Measurements from ENCODE around the gene CUEDC1. TPM values are rescaled to one million over a fixed set of nuclear protein-coding genes. Genes with fewer than 3 reads are reported as not detected.

Gene CUEDC1
- total RNA-seq, 2 experiments from 2014 or later = 0.29 to 0.40 TPM

DNA sequence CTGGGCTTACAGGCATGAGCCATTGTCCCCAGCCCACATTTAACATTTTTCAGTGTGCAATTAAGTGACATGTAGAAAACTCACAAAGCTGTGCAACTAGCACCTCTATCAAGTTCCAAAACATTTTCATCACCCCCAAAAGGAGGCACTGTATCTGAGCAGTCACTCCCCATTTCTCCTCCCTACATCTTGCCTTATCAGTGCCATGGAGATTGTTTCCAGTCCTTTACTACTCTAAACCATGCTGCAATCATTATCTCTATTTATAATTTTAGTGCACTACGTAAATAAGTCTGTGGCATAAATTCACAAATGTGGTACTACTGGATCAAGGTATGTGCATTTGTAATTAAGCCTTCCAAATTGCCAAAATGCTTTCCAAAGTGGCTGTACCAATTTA, 112.9 kb downstream of the CUEDC1 start:
- TF ChIP-seq, protein P1, sequence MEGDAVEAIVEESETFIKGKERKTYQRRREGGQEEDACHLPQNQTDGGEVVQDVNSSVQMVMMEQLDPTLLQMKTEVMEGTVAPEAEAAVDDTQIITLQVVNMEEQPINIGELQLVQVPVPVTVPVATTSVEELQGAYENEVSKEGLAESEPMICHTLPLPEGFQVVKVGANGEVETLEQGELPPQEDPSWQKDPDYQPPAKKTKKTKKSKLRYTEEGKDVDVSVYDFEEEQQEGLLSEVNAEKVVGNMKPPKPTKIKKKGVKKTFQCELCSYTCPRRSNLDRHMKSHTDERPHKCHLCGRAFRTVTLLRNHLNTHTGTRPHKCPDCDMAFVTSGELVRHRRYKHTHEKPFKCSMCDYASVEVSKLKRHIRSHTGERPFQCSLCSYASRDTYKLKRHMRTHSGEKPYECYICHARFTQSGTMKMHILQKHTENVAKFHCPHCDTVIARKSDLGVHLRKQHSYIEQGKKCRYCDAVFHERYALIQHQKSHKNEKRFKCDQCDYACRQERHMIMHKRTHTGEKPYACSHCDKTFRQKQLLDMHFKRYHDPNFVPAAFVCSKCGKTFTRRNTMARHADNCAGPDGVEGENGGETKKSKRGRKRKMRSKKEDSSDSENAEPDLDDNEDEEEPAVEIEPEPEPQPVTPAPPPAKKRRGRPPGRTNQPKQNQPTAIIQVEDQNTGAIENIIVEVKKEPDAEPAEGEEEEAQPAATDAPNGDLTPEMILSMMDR (IDR thresholded peaks at IDR 0.05) = no peak
- CTCF ChIA-PET = interaction anchor here (1.6 to 1.9 kb wide), 2 partner anchors 9 to 59 kb away, joined by 5 to 13 read pairs; no protein-coding TSS in a partner anchor
- intact Hi-C loops (cut with micrococcal nuclease) = no loop called here
- H3K9me3 Mint-ChIP-seq = no peaks in the 10 kb centered on the region
- peaks cover 34% of the 10 kb centered on the region for H3K36me3 Mint-ChIP-seq (ENCODE audit: low read depth)
- DNase-seq = no peak
- H3K27ac Mint-ChIP-seq = no peak overlapping the region
- POLR2A ChIA-PET = no interaction called here
- H3K4me3 Mint-ChIP-seq = no peak overlapping the region
- ATAC-seq = no peak
- no peaks in the 10 kb centered on the region for H3K27me3 Mint-ChIP-seq
- peaks cover 17% of the 10 kb centered on the region for H3K4me1 Mint-ChIP-seq (ENCODE audit: low read depth)

DNA sequence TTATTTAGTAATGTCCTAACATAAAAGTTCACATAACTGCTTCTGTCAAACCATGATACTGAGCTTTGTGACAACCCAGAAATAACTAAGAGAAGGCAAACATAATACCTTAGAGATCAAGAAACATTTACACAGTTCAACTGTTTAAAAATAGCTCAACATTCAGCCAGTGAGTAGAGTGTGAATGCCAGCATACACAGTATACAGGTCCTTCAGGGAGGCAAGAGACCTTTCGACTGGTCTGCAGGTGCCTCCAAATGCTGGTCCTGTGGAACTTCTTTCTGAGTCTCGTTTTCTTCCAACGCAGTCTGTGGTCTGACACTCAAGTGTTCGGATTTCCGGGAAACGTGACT, 115.7 kb downstream of the CUEDC1 start:
- H3K4me3 Mint-ChIP-seq = no peak overlapping the region
- intact Hi-C loops (cut with micrococcal nuclease) = no loop called here
- ChIA-PET CTCF (interaction anchor here (1.0 to 1.6 kb wide), 2 partner anchors 56 to 57 kb away, joined by 4 to 5 read pairs; no protein-coding TSS in a partner anchor), POLR2A (interaction anchor here (0.8 kb wide), 1 partner anchor 8 kb away, joined by 4 read pairs; no protein-coding TSS in a partner anchor)
- no peaks in the 10 kb centered on the region for H3K9me3 Mint-ChIP-seq
- H3K36me3 Mint-ChIP-seq (ENCODE audit: low read depth) = peaks cover 27% of the 10 kb centered on the region
- no peak overlapping the region for H3K27ac Mint-ChIP-seq
- peaks cover 10% of the 10 kb centered on the region for H3K4me1 Mint-ChIP-seq (ENCODE audit: low read depth)
- H3K27me3 Mint-ChIP-seq = no peaks in the 10 kb centered on the region
- DNase-seq (no peak), ATAC-seq (no peak)
- TF ChIP-seq, protein P1 (IDR thresholded peaks at IDR 0.05) = no peak

DNA sequence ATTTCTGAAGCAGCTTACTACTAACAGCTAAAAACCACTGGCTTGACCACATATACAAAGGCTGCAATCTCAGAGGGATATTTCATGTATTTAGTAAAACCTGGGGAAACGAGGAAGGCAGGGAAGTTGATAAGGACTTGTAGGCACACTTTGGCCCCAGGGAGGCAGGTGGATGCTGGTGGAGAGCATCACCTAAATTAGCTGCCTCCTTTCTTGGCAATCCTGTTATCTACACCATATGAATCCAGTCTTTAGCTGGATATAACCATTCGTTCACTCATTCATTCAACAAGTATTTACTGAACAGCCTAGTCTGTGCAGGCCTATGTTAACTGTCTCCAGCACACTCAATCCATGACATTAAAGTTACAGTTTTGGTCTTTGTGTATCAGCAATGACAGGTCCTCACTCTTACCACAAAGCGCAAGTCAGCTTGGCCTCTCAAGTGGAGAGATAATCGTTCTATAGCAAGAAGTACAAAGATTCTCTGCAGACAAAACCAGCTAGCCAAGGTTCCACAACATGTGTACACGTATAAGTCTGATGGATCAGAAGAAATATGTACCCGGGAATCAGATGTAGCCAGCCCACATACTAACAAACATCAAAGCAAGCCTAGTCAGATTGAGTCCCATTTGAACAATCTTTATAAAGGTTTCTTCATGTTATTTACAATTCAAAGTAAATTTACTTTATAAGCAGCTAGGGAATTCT, 116.2 kb downstream of the CUEDC1 start:
- intact Hi-C loops (cut with micrococcal nuclease) = no loop called here
- POLR2A ChIA-PET = interaction anchor here (0.6 to 1.4 kb wide), 4 partner anchors 9 to 241 kb away, joined by 3 to 6 read pairs (median 4); partner anchors contain the start of gene MRPS23
- CTCF ChIA-PET = interaction anchor here (1.0 to 1.6 kb wide), 2 partner anchors 55 to 56 kb away, joined by 4 to 5 read pairs; no protein-coding TSS in a partner anchor
- H3K27ac Mint-ChIP-seq = peak overlapping the region; percentile 30
- TF ChIP-seq, protein P1 (IDR thresholded peaks at IDR 0.05) = no peak
- H3K4me1 Mint-ChIP-seq (ENCODE audit: low read depth) = peaks cover 14% of the 10 kb centered on the region
- no peaks in the 10 kb centered on the region for H3K27me3 Mint-ChIP-seq
- peaks cover 27% of the 10 kb centered on the region for H3K36me3 Mint-ChIP-seq (ENCODE audit: low read depth)
- no peaks in the 10 kb centered on the region for H3K9me3 Mint-ChIP-seq
- no peak overlapping the region for H3K4me3 Mint-ChIP-seq
- no peak for DNase-seq
- no peak for ATAC-seq

DNA sequence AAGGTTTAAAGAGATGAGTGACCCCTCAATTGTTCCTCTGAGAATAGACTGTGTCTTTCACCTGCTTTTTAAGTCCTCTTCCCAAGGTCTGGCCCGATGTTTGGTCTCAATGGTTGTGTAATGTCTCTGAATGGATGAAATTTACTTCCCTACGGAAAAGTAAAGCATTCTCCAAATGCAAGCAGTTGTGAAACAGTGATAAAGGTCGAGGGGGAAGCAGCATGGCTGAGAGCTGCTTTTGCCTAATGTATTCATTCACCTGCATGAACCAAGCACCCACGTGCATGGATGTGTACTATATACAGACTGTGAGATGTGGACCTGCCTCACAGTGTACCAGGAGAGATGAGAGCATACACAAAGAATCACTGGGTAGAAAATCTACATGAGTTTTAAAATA, 116.8 kb downstream of the CUEDC1 start:
- Mint-ChIP-seq H3K27me3 (no peaks in the 10 kb centered on the region), H3K9me3 (no peaks in the 10 kb centered on the region), H3K4me3 (no peak overlapping the region), H3K36me3 (ENCODE audit: low read depth) (peaks cover 25% of the 10 kb centered on the region), H3K4me1 (ENCODE audit: low read depth) (peaks cover 16% of the 10 kb centered on the region), H3K27ac (no peak overlapping the region)
- TF ChIP-seq, protein P1 (IDR thresholded peaks at IDR 0.05) = no peak
- ATAC-seq = no peak
- ChIA-PET CTCF (interaction anchor here (1.6 kb wide), 1 partner anchor 56 kb away, joined by 5 read pairs; no protein-coding TSS in a partner anchor), POLR2A (interaction anchor here (0.6 to 1.4 kb wide), 3 partner anchors 11 to 240 kb away, joined by 3 to 6 read pairs (median 3); partner anchors contain the start of gene MRPS23)
- intact Hi-C loops (cut with micrococcal nuclease) = no loop called here
- DNase-seq = no peak

DNA sequence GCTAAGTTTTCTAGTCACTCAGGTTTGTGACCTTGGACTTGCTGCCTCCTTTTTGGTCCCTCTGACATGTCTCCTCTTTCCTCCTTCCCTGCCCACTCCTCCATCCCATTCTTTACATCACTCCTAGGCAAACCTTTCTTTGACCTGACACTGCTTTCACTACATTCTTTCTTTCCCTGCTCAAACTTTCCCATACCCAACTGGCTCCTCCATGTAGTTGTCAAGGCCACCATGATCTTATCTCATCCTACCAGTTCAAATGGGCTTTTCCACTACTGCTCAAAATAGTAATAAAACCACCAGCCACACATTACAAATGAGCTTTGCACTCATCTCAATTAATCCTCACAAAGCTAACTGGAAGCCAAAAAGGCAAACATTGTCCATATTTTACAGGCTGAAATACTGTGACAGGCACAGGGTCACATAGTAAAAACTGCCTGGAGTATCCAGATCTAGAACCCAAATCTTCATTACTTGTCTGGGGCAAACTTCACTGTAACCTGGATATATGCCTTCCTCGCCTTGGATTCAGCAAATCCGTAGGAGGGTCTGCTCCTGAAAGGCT, 119.8 kb downstream of the CUEDC1 start:
- TF ChIP-seq, protein P1 (IDR thresholded peaks at IDR 0.05) = no peak
- peaks cover 8% of the 10 kb centered on the region for H3K4me1 Mint-ChIP-seq (ENCODE audit: low read depth)
- POLR2A ChIA-PET = interaction anchor here (2.9 kb wide), 1 partner anchor 14 kb away, joined by 9 read pairs; the partner anchor contains the start of gene MRPS23
- H3K27ac Mint-ChIP-seq = no peak overlapping the region
- intact Hi-C loops (cut with micrococcal nuclease) = no loop called here
- CTCF ChIA-PET = interaction anchor here (1.5 to 6.6 kb wide), 7 partner anchors 11 to 592 kb away, joined by 4 to 49 read pairs (median 22); partner anchors contain the start of gene MRPS23
- DNase-seq (no peak), ATAC-seq (no peak)
- H3K4me3 Mint-ChIP-seq = no peak overlapping the region
- no peaks in the 10 kb centered on the region for H3K27me3 Mint-ChIP-seq
- H3K9me3 Mint-ChIP-seq = no peaks in the 10 kb centered on the region
- H3K36me3 Mint-ChIP-seq (ENCODE audit: low read depth) = peaks cover 17% of the 10 kb centered on the region
